Stomach (tissue), 19 donors: ENCODE data around the gene CCSAP. TPM values are rescaled to one million over a fixed set of nuclear protein-coding genes. Genes with fewer than 3 reads are reported as not detected.

Experiments
- DNase-seq, 2 donors: peaks; one replicate each; pipeline versions ENCODE4 v3.0.0 to v3.0.0-alpha.2; 2013 to 2019
- H3K27ac ChIP-seq, 5 donors: fragments of 200-600 bp in 4 of 5; sonication (generic) in 4 of 5; one replicate each; pipeline ENCODE4 v1.5.1; 2013 to 2019; ENCODE audit warnings: mild to moderate bottlenecking in 1 of 5, moderate library complexity in 1 of 5
- H3K27me3 ChIP-seq, 3 donors: fragments of 200-600 bp; sonication (generic); one replicate each; pipeline ENCODE4 v1.5.1; 2017 to 2019; ENCODE audit warnings: mixed run types in 1 of 3
- H3K36me3 ChIP-seq, 4 donors: fragments of 200-600 bp; sonication (generic); 1 replicate in 3 of 4; 2 replicates in 1 of 4; pipeline ENCODE4 v1.5.1; 2016 to 2019
- H3K4me1 ChIP-seq, 4 donors: fragments of 200-600 bp; sonication (generic); one replicate each; pipeline ENCODE4 v1.5.1; 2016 to 2019
- H3K4me3 ChIP-seq, 4 donors: fragments of 200-600 bp; sonication (generic) in 3 of 4; one replicate each; pipeline ENCODE4 v1.5.1; 2016 to 2019; ENCODE audit warnings: mild to moderate bottlenecking in 1 of 4
- H3K9me3 ChIP-seq, 4 donors: fragments of 200-600 bp; sonication (generic); one replicate each; pipeline ENCODE4 v1.5.1; 2016 to 2019
- CTCF ChIP-seq, 7 experiments: fragments of 450-650 bp in 4 of 7; fragments of 200-600 bp in 3 of 7; sonication (generic) in 3 of 7; IDR thresholded peaks; one replicate each; pipeline ENCODE4 v1.5.1; 2016 to 2019; ENCODE audit warnings: antibody characterized with exemption in 7 of 7, control low read depth in 2 of 7, mild to moderate bottlenecking in 1 of 7
- EP300 ChIP-seq: sonication (generic); formaldehyde crosslinking; IDR thresholded peaks from one replicate; pipeline ENCODE4 v1.6.1; 2017; ENCODE audit warnings: antibody characterized with exemption
- POLR2A ChIP-seq, 4 donors: fragments of 450-650 bp; IDR thresholded peaks; one replicate each; pipeline ENCODE4 v1.6.1; 2016; ENCODE audit warnings: antibody characterized with exemption in 4 of 4, control low read depth in 2 of 4, mild to moderate bottlenecking in 1 of 4, moderate library complexity in 1 of 4
- POLR2AphosphoS5 ChIP-seq, 3 donors: sonication (generic); formaldehyde crosslinking; IDR thresholded peaks; one replicate each; pipeline ENCODE4 v1.6.1; 2016; ENCODE audit warnings: antibody characterized with exemption in 3 of 3
- whole genome bisulfite sequencing, 5 donors: extraction: QIAGEN DNeasy Blood & Tissue Kit in 3 of 5; methylation state at CpG; one replicate each; pipeline versions ENCODE4 v1.1.5 to v1.1.7; 2013 to 2018; 5-methylcytosine and 5-hydroxymethylcytosine counted together
- intact Hi-C: fragments of 100-400 bp; cut with DNase I; formaldehyde crosslinking; loops from one replicate; pipeline ENCODE4 v1.15.1; 2023; ENCODE audit warnings: low total_unique reads
- long read RNA-seq, 10 donors: transcript quantifications; one replicate each; lab custom pipeline, GENCODE V29; 2026
- polyA plus RNA-seq, 3 donors: library from polyadenylated mRNA; stranded (reverse); fragments of 200-250 nt; gene quantifications; one replicate each; pipeline ENCODE4 v1.2.3, GENCODE V29; 2013
- total RNA-seq, 5 donors: library from RNA; depleted of rRNA; stranded (reverse); fragments of >200 nt; gene quantifications; one replicate each; pipeline versions ENCODE4 v1.1.0 to v1.2.3, GENCODE V29; 2014 to 2016
- donor health status: healthy with polysubstance abuse.
- donor health status: Bipolar disorder and iron deficiency.
- donor health status: healthy.

The CCSAP gene
- total RNA-seq (10 to 100 TPM in 1 of 5 donors, 1 to 10 TPM in 3, under 1 TPM in 1; 0.89 to 10.5 (median 5.2) TPM), polyA plus RNA-seq (1 to 10 TPM in 2 of 3 donors, under 1 TPM in 1; 0.61 to 2.0 (median 1.4) TPM)
- long read RNA-seq, donor 1 = 0 reads
- long read RNA-seq, donor 2, full-length matches to known transcripts = 1 of 1 reads
- long read RNA-seq, donor 2, partial matches to known transcripts = 0 of 1 reads
- long read RNA-seq, donor 2, other reads (novel, unspliced or antisense) = 0 of 1 reads
- long read RNA-seq, donor 3 = 0 reads
- long read RNA-seq, donor 4 = 0 reads
- long read RNA-seq, donor 5, full-length matches to known transcripts = 2 of 2 reads
- long read RNA-seq, donor 5, partial matches to known transcripts = 0 of 2 reads
- long read RNA-seq, donor 5, other reads (novel, unspliced or antisense) = 0 of 2 reads
- long read RNA-seq, donor 6 = 0 reads
- long read RNA-seq, donor 7 = 0 reads
- long read RNA-seq, donor 8 = 0 reads
- long read RNA-seq, donor 9 = 0 reads
- long read RNA-seq, donor 10, full-length matches to known transcripts = 1 of 1 reads
- long read RNA-seq, donor 10, partial matches to known transcripts = 0 of 1 reads
- long read RNA-seq, donor 10, other reads (novel, unspliced or antisense) = 0 of 1 reads

- peak within 1 kb of the TSS; percentile 82 to 98 (median 96) for H3K4me3 ChIP-seq
- intact Hi-C loops = loop anchor here (10.0 kb wide), 1 partner anchor 68 kb away; the partner anchor contains the start of gene RAB4A
Measured at GRCh38 chr1:229342656-229343569, at the start of gene CCSAP. Gene CCSAP, minus strand, starts transcription at chr1:229343047. Its CDS starts 582 bp downstream, at chr1:229342465.

GRCh38 chr1:229390130-229390529, 47.3 kb upstream of the CCSAP start:
- 88 to 96% (median 91%) methylated on average over 7 of the region's 7 CpGs for WGBS, 5 donors
- no peak for DNase-seq
- no peaks in the 10 kb centered on the region for H3K36me3 ChIP-seq
- H3K27ac ChIP-seq = no peak overlapping the region
- intact Hi-C loops = no loop called here
- TF ChIP-seq EP300 = no peak
- H3K9me3 ChIP-seq = peaks cover 0 to 10% (median 0%) of the 10 kb centered on the region in 4 donors
- peaks cover 0 to 30% (median 4%) of the 10 kb centered on the region in 3 donors for H3K27me3 ChIP-seq
- no peaks in the 10 kb centered on the region for H3K4me1 ChIP-seq
- no peak overlapping the region for H3K4me3 ChIP-seq

More at GRCh38 chr1:229342656-229343569, at the start of gene CCSAP:
- peaks cover 7 to 45% (median 28%) of the 10 kb centered on the region in 4 donors for H3K4me1 ChIP-seq
- 0 to 1% (median 0%) methylated on average over 19 to 83 of the region's 83 CpGs for WGBS, 5 donors
- TF ChIP-seq POLR2AphosphoS5 (IDR thresholded peaks at IDR 0.05) (no peak), EP300 (no peak), POLR2A (IDR thresholded peaks at IDR 0.05) (no peak), CTCF (IDR thresholded peaks at IDR 0.05) (no peak)
- H3K9me3 ChIP-seq = no peaks in the 10 kb centered on the region
- H3K36me3 ChIP-seq = no peaks in the 10 kb centered on the region
- DNase-seq = peak; percentile 61 to 85
- H3K27me3 ChIP-seq = peaks cover 0 to 31% (median 0%) of the 10 kb centered on the region in 3 donors
- H3K27ac ChIP-seq = peak within 1 kb of the TSS; percentile 85 to 95 (median 94)

- intact Hi-C loops = no loop called here
- no peaks in the 10 kb centered on the region for H3K4me1 ChIP-seq
- peaks cover 0 to 21% (median under 1%) of the 10 kb centered on the region in 3 donors for H3K27me3 ChIP-seq
- H3K36me3 ChIP-seq = no peaks in the 10 kb centered on the region
- DNase-seq = no peak
- H3K27ac ChIP-seq = no peak overlapping the region
- no peak overlapping the region for H3K4me3 ChIP-seq
- 60 to 67% (median 66%) methylated on average over 7 of the region's 7 CpGs for WGBS, 5 donors
- TF ChIP-seq POLR2A (IDR thresholded peaks at IDR 0.05) = no peak
- TF ChIP-seq CTCF (IDR thresholded peaks at IDR 0.05) = no peak
- TF ChIP-seq EP300 = no peak
- peaks cover 0 to 10% (median 0%) of the 10 kb centered on the region in 4 donors for H3K9me3 ChIP-seq
Measured at GRCh38 chr1:229388897-229389580, 46.2 kb upstream of the CCSAP start.

- WGBS, 5 donors = 64 to 72% (median 71%) methylated on average over 8 of the region's 8 CpGs
- peaks cover 0 to 10% (median 0%) of the 10 kb centered on the region in 4 donors for H3K9me3 ChIP-seq
- H3K4me3 ChIP-seq = no peak overlapping the region
- DNase-seq = no peak
- intact Hi-C loops = no loop called here
- no peaks in the 10 kb centered on the region for H3K36me3 ChIP-seq
- no peak overlapping the region for H3K27ac ChIP-seq
- H3K4me1 ChIP-seq = no peaks in the 10 kb centered on the region
- TF ChIP-seq POLR2A (IDR thresholded peaks at IDR 0.05) = no peak
- no peak for TF ChIP-seq CTCF (IDR thresholded peaks at IDR 0.05)
- no peak for TF ChIP-seq EP300
- no peak for TF ChIP-seq POLR2AphosphoS5 (IDR thresholded peaks at IDR 0.05)
- H3K27me3 ChIP-seq = peaks cover 0 to 29% (median 0%) of the 10 kb centered on the region in 3 donors
Measured at GRCh38 chr1:229385853-229386456, 43.1 kb upstream of the CCSAP start.
